ENCODE data around the gene OBI1.

OBI1 gene

GRCh38 chr13:78659732-78660494 lies 958 bp upstream of the OBI1 start:
- H3K4me3 ChIP-seq (ENCODE audit: low read depth, low read length), result peak overlapping the region; percentile 79
- no peak for DNase-seq (ENCODE audit: low read depth)
- TF ChIP-seq CTCF (IDR thresholded peaks at IDR 0.05; ENCODE audit: low read depth, low read length, missing control alignments), result no peak

GRCh38 chr13:78659450-78659730 lies 435 bp upstream of the OBI1 start:
- no peak for TF ChIP-seq CTCF (IDR thresholded peaks at IDR 0.05; ENCODE audit: low read depth, low read length, missing control alignments)
- DNase-seq (ENCODE audit: low read depth), result no peak
- H3K4me3 ChIP-seq (ENCODE audit: low read depth, low read length), result peak overlapping the region; percentile 79

GRCh38 chr13:78657699-78658629 lies 991 bp downstream of the OBI1 start:
- H3K4me3 ChIP-seq (ENCODE audit: low read depth, low read length), result peak overlapping the region; percentile 79
- no peak for DNase-seq (ENCODE audit: low read depth)
- no peak for TF ChIP-seq CTCF (IDR thresholded peaks at IDR 0.05; ENCODE audit: low read depth, low read length, missing control alignments)

GRCh38 chr13:78655906-78656305 lies 3.0 kb downstream of the OBI1 start:
- no peak for TF ChIP-seq CTCF (IDR thresholded peaks at IDR 0.05; ENCODE audit: low read depth, low read length, missing control alignments)

GRCh38 chr13:78655007-78655406 lies 3.9 kb downstream of the OBI1 start:
- DNase-seq (ENCODE audit: low read depth), result no peak
- TF ChIP-seq CTCF (IDR thresholded peaks at IDR 0.05; ENCODE audit: low read depth, low read length, missing control alignments), result no peak
- no peak overlapping the region for H3K4me3 ChIP-seq (ENCODE audit: low read depth, low read length)

More at GRCh38 chr13:78655906-78656305, 3.0 kb downstream of the OBI1 start:
- H3K4me3 ChIP-seq (ENCODE audit: low read depth, low read length), result no peak overlapping the region
- DNase-seq (ENCODE audit: low read depth), result no peak

GRCh38 chr13:78652651-78653050 lies 6.3 kb downstream of the OBI1 start:
- TF ChIP-seq CTCF (IDR thresholded peaks at IDR 0.05; ENCODE audit: low read depth, low read length, missing control alignments), result no peak
- DNase-seq (ENCODE audit: low read depth), result no peak

More at GRCh38 chr13:78652651-78653050, 6.3 kb downstream of the OBI1 start:
- no peak overlapping the region for H3K4me3 ChIP-seq (ENCODE audit: low read depth, low read length)

Measured in GM12864 (cell line).